ENCODE measurements around the gene RHOG. TPM values are rescaled to one million over a fixed set of nuclear protein-coding genes. Genes with fewer than 3 reads are reported as not detected.

The RHOG gene
- total and polyA plus RNA-seq, 8 donors: 9.0 to 27.5 (median 14.0) TPM

DNA sequence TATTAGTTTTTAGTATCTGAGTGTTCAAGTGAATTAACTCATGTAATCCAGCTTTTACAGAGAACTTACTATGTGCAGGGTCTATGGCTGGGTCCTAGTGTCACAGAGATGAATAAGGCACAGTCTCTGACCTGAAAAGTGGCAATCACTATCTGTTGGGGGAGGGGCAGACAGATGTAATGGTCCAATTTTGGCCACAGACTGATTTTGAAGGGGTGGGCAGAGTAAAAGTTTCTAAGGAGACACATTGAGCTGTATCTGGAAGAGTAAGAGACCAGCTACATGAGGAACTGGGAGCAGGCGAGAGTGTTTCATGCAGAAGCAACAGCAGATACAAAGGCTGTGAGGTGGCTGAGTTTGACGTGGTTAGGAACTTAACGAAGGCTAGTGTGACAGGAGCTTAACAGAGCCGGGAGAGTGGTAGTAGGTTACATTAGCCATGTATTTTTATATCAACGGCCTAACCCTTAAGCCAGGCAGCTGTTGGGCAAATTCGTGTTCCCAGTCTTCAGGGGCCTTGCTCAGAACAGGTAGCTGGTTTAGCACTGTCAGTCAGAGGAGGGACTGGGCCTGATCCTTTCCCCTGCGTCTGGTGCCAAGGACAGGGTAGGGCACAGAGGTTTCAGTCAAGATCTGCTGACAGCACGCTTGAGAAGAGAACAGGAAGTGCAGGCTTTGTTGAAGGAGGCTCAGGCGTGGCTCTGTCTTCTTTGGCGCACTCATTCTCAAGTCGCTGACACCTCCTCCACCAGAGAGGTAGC is 13.3 kb upstream of the RHOG start:
- WGBS, 2 donors: 65 to 67% methylated on average over 11 of the region's 11 CpGs
- TF ChIP-seq, protein P1, sequence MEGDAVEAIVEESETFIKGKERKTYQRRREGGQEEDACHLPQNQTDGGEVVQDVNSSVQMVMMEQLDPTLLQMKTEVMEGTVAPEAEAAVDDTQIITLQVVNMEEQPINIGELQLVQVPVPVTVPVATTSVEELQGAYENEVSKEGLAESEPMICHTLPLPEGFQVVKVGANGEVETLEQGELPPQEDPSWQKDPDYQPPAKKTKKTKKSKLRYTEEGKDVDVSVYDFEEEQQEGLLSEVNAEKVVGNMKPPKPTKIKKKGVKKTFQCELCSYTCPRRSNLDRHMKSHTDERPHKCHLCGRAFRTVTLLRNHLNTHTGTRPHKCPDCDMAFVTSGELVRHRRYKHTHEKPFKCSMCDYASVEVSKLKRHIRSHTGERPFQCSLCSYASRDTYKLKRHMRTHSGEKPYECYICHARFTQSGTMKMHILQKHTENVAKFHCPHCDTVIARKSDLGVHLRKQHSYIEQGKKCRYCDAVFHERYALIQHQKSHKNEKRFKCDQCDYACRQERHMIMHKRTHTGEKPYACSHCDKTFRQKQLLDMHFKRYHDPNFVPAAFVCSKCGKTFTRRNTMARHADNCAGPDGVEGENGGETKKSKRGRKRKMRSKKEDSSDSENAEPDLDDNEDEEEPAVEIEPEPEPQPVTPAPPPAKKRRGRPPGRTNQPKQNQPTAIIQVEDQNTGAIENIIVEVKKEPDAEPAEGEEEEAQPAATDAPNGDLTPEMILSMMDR (IDR thresholded peaks at IDR 0.05): no peak
- H3K4me3 ChIP-seq: peak overlapping the region in 1 of 4 donors; percentile 84
- peaks cover 9 to 25% (median 20%) of the 10 kb centered on the region in 3 donors for H3K4me1 ChIP-seq
- DNase-seq (peak in 3 of 6 donors; percentile 31 to 39 (median 38)), FAIRE-seq (no peak), ATAC-seq (peak in 2 of 4 donors; percentile 1 to 3)
- no peaks in the 10 kb centered on the region for H3K27me3 ChIP-seq
- no peaks in the 10 kb centered on the region for H3K9me3 ChIP-seq
- H3K36me3 ChIP-seq: no peaks in the 10 kb centered on the region
- H3K27ac ChIP-seq: peak overlapping the region in 3 of 4 donors; percentile 85 to 96 (median 96)
- intact Hi-C loops (cut with DNase I): loop anchor here in 1 of 3 donors (5.0 kb wide), 1 partner anchor 218 kb away; no protein-coding TSS in a partner anchor

DNA sequence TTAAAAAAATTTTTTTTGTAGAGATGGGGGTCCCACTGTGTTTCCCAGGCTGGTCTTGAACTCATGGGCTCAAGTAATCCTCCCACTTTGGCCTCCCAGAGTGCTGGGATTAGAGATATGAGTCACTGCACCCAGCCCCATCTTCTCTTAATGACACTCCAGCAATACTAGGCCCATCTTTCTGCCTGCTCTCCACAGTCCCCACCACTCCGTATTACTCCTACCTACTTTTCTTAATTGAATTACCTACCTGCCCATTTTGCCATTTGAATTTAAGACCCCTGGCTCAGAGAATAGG is 12.7 kb upstream of the RHOG start:
- no peaks in the 10 kb centered on the region for H3K27me3 ChIP-seq
- H3K4me1 ChIP-seq: peaks cover 5 to 19% (median 14%) of the 10 kb centered on the region in 3 donors
- no peak overlapping the region for H3K4me3 ChIP-seq
- no peaks in the 10 kb centered on the region for H3K9me3 ChIP-seq
- DNase-seq (no peak), ATAC-seq (no peak), FAIRE-seq (no peak)
- H3K36me3 ChIP-seq: no peaks in the 10 kb centered on the region
- no peak overlapping the region for H3K27ac ChIP-seq
- WGBS, 2 donors: 95 to 100% methylated on average over 1 of the region's 1 CpG
- intact Hi-C loops (cut with DNase I): loop anchor here in 1 of 3 donors (5.0 kb wide), 1 partner anchor 219 kb away; no protein-coding TSS in a partner anchor
- TF ChIP-seq, protein P1 (IDR thresholded peaks at IDR 0.05): no peak

DNA sequence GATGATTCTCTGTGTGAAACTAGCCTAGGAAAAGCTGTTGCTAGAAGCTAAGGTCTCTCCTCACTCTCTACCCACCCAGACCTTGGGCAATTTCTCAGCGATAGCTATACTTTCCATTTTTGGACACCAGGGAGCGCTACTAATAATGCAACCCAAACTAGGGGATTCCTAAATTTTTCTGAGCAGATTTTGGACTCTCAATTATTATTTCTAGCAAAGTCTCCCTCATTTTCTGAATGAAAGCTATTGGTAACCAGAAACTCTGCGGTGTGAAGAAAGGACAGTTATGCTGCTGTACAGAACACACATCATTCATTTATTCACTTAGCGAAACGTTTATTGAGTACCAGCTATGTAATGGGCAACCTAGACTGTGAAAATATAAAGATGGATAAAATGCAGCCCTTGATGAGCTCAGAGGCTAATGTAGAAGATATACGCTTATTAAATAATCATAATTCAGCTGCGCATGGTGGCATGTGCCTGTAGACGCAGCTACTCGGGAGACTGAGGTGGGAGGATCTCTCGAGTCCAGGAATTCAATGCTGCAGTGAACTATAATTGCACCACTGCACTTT is 8.6 kb upstream of the RHOG start:
- TF ChIP-seq, protein P1 (IDR thresholded peaks at IDR 0.05): peak; percentile 16 to 49 (median 34)
- ATAC-seq (peak; percentile 67 to 88 (median 85)), DNase-seq (peak in 1 of 6 donors; percentile 48), FAIRE-seq (no peak)
- intact Hi-C loops (cut with DNase I): loop anchor here in 1 of 3 donors (5.0 kb wide), 1 partner anchor 233 kb away; no protein-coding TSS in a partner anchor
- Histone ChIP-seq H3K27me3 (no peaks in the 10 kb centered on the region), H3K4me3 (no peak overlapping the region), H3K27ac (no peak overlapping the region), H3K36me3 (no peaks in the 10 kb centered on the region), H3K9me3 (no peaks in the 10 kb centered on the region), H3K4me1 (no peaks in the 10 kb centered on the region)
- 58 to 59% methylated on average over 10 of the region's 10 CpGs for WGBS, 2 donors

DNA sequence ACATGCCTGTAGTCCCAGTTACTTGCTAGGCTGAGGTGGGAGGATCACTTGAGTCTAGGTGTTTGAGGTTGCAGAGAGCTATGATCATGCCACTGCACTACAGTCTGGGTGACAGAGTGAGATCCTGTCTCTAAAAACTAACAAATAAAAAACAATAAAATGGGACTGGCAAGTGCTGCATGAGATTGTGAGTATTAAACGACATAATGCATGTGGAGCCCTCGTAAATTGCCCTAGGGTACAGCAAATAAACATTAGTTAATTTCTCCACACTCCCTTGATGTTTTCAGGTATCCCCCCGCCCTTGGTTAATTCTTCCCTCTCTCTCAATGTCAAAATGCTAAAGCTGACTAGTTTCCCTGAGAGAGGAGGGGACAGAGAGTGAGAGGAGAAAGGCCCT is 4.9 kb upstream of the RHOG start:
- no peaks in the 10 kb centered on the region for H3K27me3 ChIP-seq
- no peaks in the 10 kb centered on the region for H3K36me3 ChIP-seq
- intact Hi-C loops (cut with DNase I): loop anchor here in 1 of 3 donors (5.0 kb wide), 1 partner anchor 237 kb away; no protein-coding TSS in a partner anchor
- no peak overlapping the region for H3K4me3 ChIP-seq
- TF ChIP-seq, protein P1 (IDR thresholded peaks at IDR 0.05): no peak
- no peak overlapping the region for H3K27ac ChIP-seq
- 74 to 76% methylated on average over 3 of the region's 3 CpGs for WGBS, 2 donors
- no peaks in the 10 kb centered on the region for H3K9me3 ChIP-seq
- FAIRE-seq: no peak
- DNase-seq: no peak
- peaks cover 0 to 4% (median 0%) of the 10 kb centered on the region in 3 donors for H3K4me1 ChIP-seq
- ATAC-seq: no peak
